Small intestine (tissue), 7 donors: ENCODE measurements around the gene ZNF532. TPM values are rescaled to one million over a fixed set of nuclear protein-coding genes. Genes with fewer than 3 reads are reported as not detected.
A peak's percentile ranks its signal among the peaks of the same experiment; 100 is the strongest.

ENCODE experiments used
- DNase-seq, 2 donors: peaks; one replicate each; pipeline versions ENCODE4 v3.0.0 to v3.0.0-alpha.2; 2013
- FAIRE-seq: peaks from 2 replicates; lab custom pipeline; 2012; peaks lifted over from hg19 to GRCh38; lab: Jason Lieb, UNC
- H3K27ac ChIP-seq, 3 donors: one replicate each; pipeline ENCODE4 v1.5.1; 2013; ENCODE audit warnings: low read length in 2 of 3, mild to moderate bottlenecking in 2 of 3, control low read depth in 1 of 3, inconsistent platforms in 1 of 3, low read depth in 1 of 3, moderate library complexity in 1 of 3
- H3K27me3 ChIP-seq, 3 donors: one replicate each; pipeline ENCODE4 v1.6.1; 2013; ENCODE audit warnings: low read length in 3 of 3, inconsistent platforms in 1 of 3; ENCODE audit not compliant: control insufficient read depth in 3 of 3, insufficient read depth in 3 of 3
- H3K36me3 ChIP-seq, 3 donors: one replicate each; pipeline ENCODE4 v1.6.1; 2013; ENCODE audit warnings: low read length in 3 of 3, inconsistent platforms in 1 of 3, low read depth in 1 of 3, mild to moderate bottlenecking in 1 of 3, moderate library complexity in 1 of 3; ENCODE audit not compliant: control insufficient read depth in 3 of 3, insufficient read depth in 2 of 3
- H3K4me1 ChIP-seq, 3 donors: one replicate each; pipeline ENCODE4 v1.6.1; 2013; ENCODE audit warnings: low read length in 2 of 3, inconsistent platforms in 1 of 3, low read depth in 1 of 3, mild to moderate bottlenecking in 1 of 3, moderate library complexity in 1 of 3; ENCODE audit not compliant: control insufficient read depth in 3 of 3, insufficient read depth in 2 of 3
- H3K4me3 ChIP-seq, 3 donors: one replicate each; pipeline ENCODE4 v1.5.1; 2013; ENCODE audit warnings: low read length in 3 of 3, control low read depth in 1 of 3, inconsistent platforms in 1 of 3, low read depth in 1 of 3, mild to moderate bottlenecking in 1 of 3, moderate library complexity in 1 of 3
- H3K9me3 ChIP-seq, 2 donors: one replicate each; pipeline ENCODE4 v1.6.1; 2013; ENCODE audit warnings: low read depth in 1 of 2, low read length in 1 of 2; ENCODE audit not compliant: control insufficient read depth in 2 of 2, insufficient read depth in 1 of 2
- WGBS, 3 donors: extraction: QIAGEN DNeasy Blood & Tissue Kit; methylation state at CpG; one replicate each; pipeline ENCODE4 v1.1.7; 2013; 5-methylcytosine and 5-hydroxymethylcytosine counted together
- polyA plus RNA-seq, 4 donors: library from polyadenylated mRNA; stranded (reverse) in 3 of 4; unstranded in 1 of 4; fragments of 200-250 nt in 3 of 4; fragments of 120-200 nt in 1 of 4; gene quantifications; one replicate each; pipeline versions ENCODE4 v1.2.1 to v1.2.3, GENCODE V29; 2013
- donor health status: healthy with polysubstance abuse.
- donor health status: control.
- donor health status: control.
- donor health status: Bipolar disorder and iron deficiency.
- donor health status: healthy.

The ZNF532 gene
- polyA plus RNA-seq, 4 donors, result 1.3 to 23.4 (median 4.9) TPM

DNA sequence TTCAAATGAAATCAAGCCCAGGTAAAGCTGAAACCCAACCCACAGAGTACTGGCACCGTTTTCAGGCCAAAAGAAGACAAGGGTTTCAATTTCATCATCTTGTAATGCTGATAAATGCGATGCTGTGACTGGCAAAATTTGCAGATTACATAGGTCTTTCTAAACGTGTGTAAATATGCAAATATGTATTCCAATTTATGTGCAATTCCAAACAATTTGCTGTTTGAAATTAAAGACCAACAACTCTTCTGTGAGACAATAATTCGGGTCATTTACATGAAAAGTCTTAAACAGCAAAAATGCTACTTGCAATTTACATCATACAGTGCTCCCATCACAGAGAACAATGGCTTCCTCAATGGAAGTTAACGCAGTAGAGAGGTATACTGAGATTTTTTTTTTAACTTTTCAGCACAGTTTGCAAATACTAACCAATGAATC, 2.8 kb upstream of the ZNF532 start:
- no peak for DNase-seq
- peaks cover 0 to 30% (median 15%) of the 10 kb centered on the region in 3 donors for H3K4me1 ChIP-seq
- H3K36me3 ChIP-seq, result peaks cover 0 to 1% (median 0%) of the 10 kb centered on the region in 3 donors
- peak overlapping the region in 1 of 3 donors; percentile 82 for H3K27ac ChIP-seq
- WGBS, 3 donors, result 75 to 86% (median 81%) methylated on average over 5 of the region's 5 CpGs
- no peak overlapping the region for H3K4me3 ChIP-seq
- FAIRE-seq, result no peak
- no peaks in the 10 kb centered on the region for H3K27me3 ChIP-seq
- H3K9me3 ChIP-seq, result no peaks in the 10 kb centered on the region

GRCh38 chr18:58862356-58862755, 2.3 kb upstream of the ZNF532 start:
- peaks cover 0 to 5% (median 0%) of the 10 kb centered on the region in 3 donors for H3K36me3 ChIP-seq
- peaks cover 0 to 30% (median 15%) of the 10 kb centered on the region in 3 donors for H3K4me1 ChIP-seq
- WGBS, 3 donors, result 92 to 96% (median 95%) methylated on average over 10 of the region's 10 CpGs
- no peaks in the 10 kb centered on the region for H3K9me3 ChIP-seq
- no peaks in the 10 kb centered on the region for H3K27me3 ChIP-seq
- no peak for DNase-seq
- no peak for FAIRE-seq
- H3K4me3 ChIP-seq, result peak overlapping the region in 1 of 3 donors; percentile 55
- H3K27ac ChIP-seq, result peak overlapping the region; percentile 38 to 82 (median 74)

DNA sequence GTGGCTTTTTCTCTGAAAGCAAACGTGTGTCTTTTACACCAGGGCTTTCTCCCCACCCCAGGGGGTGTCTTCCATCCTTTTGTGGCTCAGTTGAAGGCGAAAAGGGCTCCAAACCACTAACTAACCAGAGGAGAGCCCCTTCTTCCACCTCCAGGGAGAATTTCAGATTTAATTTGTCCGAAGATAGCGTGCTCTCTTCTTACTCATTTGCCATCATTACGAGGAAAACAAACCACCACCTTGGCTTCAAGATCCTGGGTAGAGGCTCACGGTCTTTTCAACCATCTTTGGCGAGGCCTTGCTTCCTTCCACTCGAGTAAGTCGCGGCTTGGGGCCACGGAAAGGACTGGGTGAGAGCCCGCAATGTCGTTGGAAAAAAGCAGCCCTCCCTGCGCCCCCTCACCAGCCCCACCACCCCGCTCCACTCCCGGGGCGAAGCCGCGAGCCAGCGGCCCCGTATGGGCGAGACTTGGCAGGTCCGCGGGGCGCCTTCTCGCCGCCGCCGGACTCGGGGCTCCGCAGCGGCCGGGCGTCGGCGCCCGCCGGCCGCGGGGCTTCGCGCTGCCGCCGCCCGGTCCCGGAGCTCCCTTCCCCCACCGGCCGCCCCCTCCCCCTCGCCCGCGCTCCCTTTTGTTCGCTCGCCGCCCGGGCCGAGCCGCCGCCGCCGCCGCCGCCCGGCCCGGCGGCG, 1.7 kb upstream of the ZNF532 start:
- no peaks in the 10 kb centered on the region for H3K9me3 ChIP-seq
- 3 to 12% (median 6%) methylated on average over 38 to 66 of the region's 66 CpGs for WGBS, 3 donors

DNA sequence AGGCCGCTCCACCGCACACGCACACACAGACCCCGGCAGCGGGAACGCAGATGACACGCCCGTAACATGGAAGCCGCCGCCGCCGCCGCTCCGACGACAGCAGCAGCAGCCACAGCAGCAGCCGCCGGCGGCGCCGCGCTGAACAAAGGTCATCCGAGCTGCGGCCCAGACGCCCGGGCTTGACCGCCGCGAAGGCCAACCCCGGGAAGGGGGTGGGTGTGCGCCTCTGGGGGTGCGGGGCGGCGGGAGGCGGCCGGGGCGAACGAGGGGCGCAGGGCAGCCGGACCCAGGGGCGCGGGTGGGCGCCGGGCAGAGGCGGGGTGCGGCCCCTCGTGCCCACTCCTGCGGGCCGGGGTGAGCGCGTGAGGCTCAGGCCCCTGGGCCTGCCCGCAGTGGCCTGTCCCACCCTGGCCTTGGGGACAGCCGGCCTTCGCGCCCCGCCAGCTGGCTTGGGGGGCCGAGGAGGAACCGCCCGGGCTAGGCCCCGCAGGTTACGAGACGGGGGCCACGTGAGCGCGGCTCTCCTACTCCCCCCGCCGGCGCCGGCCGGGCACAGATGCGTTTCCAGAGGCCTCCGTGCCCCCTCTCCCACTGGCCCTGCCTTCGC, 1.0 kb upstream of the ZNF532 start:
- 11 to 34% (median 18%) methylated on average over 22 to 72 of the region's 72 CpGs for WGBS, 3 donors
- DNase-seq, result peak; percentile 61 to 83
- Histone ChIP-seq H3K4me3 (peak overlapping the region; percentile 9 to 54 (median 42)), H3K36me3 (peaks cover 0 to 14% (median 0%) of the 10 kb centered on the region in 3 donors), H3K27me3 (no peaks in the 10 kb centered on the region), H3K27ac (peak overlapping the region; percentile 74 to 89 (median 76)), H3K4me1 (peaks cover 0 to 30% (median 15%) of the 10 kb centered on the region in 3 donors), H3K9me3 (peaks cover 0 to 2% of the 10 kb centered on the region in 2 donors)
- no peak for FAIRE-seq

More for the DNA sequence above, 1.7 kb upstream of the ZNF532 start:
- H3K36me3 ChIP-seq, result peaks cover 0 to 11% (median 0%) of the 10 kb centered on the region in 3 donors
- peak; percentile 28 to 76 for DNase-seq
- H3K4me3 ChIP-seq, result peak overlapping the region; percentile 42 to 55 (median 54)
- no peak for FAIRE-seq
- H3K27me3 ChIP-seq, result no peaks in the 10 kb centered on the region
- H3K4me1 ChIP-seq, result peaks cover 0 to 30% (median 15%) of the 10 kb centered on the region in 3 donors
- peak overlapping the region; percentile 74 to 93 (median 82) for H3K27ac ChIP-seq

- H3K27me3 ChIP-seq, result no peaks in the 10 kb centered on the region
- H3K4me3 ChIP-seq, result peak overlapping the region in 1 of 3 donors; percentile 6
- peaks cover 0 to 26% (median 11%) of the 10 kb centered on the region in 3 donors for H3K4me1 ChIP-seq
- H3K9me3 ChIP-seq, result peaks cover 0 to 2% of the 10 kb centered on the region in 2 donors
- no peak for FAIRE-seq
- peak overlapping the region; percentile 8 to 89 (median 76) for H3K27ac ChIP-seq
- WGBS, 3 donors, result 41 to 54% (median 46%) methylated on average over 4 of the region's 4 CpGs
- peaks cover 0 to 15% (median 0%) of the 10 kb centered on the region in 3 donors for H3K36me3 ChIP-seq
- no peak for DNase-seq
Measured at GRCh38 chr18:58865033-58865590, 435 bp downstream of the ZNF532 start.

- WGBS, 3 donors, result 82 to 95% (median 90%) methylated on average over 8 of the region's 8 CpGs
- Histone ChIP-seq H3K4me1 (peaks cover 0 to 22% (median 8%) of the 10 kb centered on the region in 3 donors), H3K27me3 (no peaks in the 10 kb centered on the region), H3K36me3 (peaks cover 0 to 21% (median 0%) of the 10 kb centered on the region in 3 donors), H3K9me3 (peaks cover 0 to 2% of the 10 kb centered on the region in 2 donors), H3K4me3 (no peak overlapping the region), H3K27ac (peak overlapping the region in 2 of 3 donors; percentile 6 to 76)
- FAIRE-seq (no peak), DNase-seq (no peak)
Measured at GRCh38 chr18:58865701-58866065, 1.0 kb downstream of the ZNF532 start.

GRCh38 chr18:58866066-58866772, 1.5 kb downstream of the ZNF532 start:
- Histone ChIP-seq H3K9me3 (peaks cover 0 to 2% of the 10 kb centered on the region in 2 donors), H3K36me3 (peaks cover 0 to 23% (median 0%) of the 10 kb centered on the region in 3 donors), H3K4me1 (peaks cover 0 to 21% (median 7%) of the 10 kb centered on the region in 3 donors), H3K4me3 (no peak overlapping the region), H3K27me3 (no peaks in the 10 kb centered on the region), H3K27ac (peak overlapping the region in 2 of 3 donors; percentile 15 to 49)
- 73 to 87% (median 82%) methylated on average over 9 of the region's 9 CpGs for WGBS, 3 donors
- no peak for FAIRE-seq
- no peak for DNase-seq

DNA sequence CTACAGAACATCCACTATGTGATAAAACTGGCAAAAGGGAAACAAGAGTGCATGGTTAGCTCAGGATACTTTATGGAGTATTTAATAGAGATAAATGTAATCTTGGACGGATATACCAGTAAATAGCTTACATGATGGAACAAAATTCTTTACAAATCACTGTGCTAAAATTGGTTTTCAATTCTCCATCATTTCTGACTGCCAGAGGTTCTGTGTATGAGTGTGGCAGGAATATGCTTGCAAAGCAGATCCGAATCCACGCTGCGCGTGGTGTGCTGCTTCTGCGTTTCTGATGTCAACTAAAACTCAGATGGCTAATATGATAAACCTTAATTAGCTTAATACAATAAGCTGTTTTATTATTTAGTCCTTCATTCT, 2.1 kb downstream of the ZNF532 start:
- DNase-seq (no peak), FAIRE-seq (no peak)
- Histone ChIP-seq H3K4me1 (peaks cover 0 to 21% (median 3%) of the 10 kb centered on the region in 3 donors), H3K4me3 (no peak overlapping the region), H3K27me3 (no peaks in the 10 kb centered on the region), H3K9me3 (peaks cover 0 to 2% of the 10 kb centered on the region in 2 donors), H3K36me3 (peaks cover 0 to 26% (median 0%) of the 10 kb centered on the region in 3 donors), H3K27ac (peak overlapping the region in 1 of 3 donors; percentile 49)
- WGBS, 3 donors, result 74 to 95% (median 89%) methylated on average over 6 of the region's 6 CpGs
